ENCODE data around the gene ADAM11. TPM values are rescaled to one million over a fixed set of nuclear protein-coding genes. Genes with fewer than 3 reads are reported as not detected.

Gene ADAM11
- total and polyA plus RNA-seq, 11 donors = 1.8 to 24.6 (median 11.2) TPM

GRCh38 chr17:44780161-44780560, 21.4 kb downstream of the ADAM11 start:
- Histone ChIP-seq H3K4me3 (no peak overlapping the region), H3K27ac (peak overlapping the region in 9 of 12 donors; percentile 16 to 84 (median 76)), H3K36me3 (no peaks in the 10 kb centered on the region), H3K27me3 (no peaks in the 10 kb centered on the region), H3K9me3 (no peaks in the 10 kb centered on the region), H3K4me1 (peaks cover 4 to 59% (median 39%) of the 10 kb centered on the region in 12 donors)
- TF ChIP-seq, protein P1, sequence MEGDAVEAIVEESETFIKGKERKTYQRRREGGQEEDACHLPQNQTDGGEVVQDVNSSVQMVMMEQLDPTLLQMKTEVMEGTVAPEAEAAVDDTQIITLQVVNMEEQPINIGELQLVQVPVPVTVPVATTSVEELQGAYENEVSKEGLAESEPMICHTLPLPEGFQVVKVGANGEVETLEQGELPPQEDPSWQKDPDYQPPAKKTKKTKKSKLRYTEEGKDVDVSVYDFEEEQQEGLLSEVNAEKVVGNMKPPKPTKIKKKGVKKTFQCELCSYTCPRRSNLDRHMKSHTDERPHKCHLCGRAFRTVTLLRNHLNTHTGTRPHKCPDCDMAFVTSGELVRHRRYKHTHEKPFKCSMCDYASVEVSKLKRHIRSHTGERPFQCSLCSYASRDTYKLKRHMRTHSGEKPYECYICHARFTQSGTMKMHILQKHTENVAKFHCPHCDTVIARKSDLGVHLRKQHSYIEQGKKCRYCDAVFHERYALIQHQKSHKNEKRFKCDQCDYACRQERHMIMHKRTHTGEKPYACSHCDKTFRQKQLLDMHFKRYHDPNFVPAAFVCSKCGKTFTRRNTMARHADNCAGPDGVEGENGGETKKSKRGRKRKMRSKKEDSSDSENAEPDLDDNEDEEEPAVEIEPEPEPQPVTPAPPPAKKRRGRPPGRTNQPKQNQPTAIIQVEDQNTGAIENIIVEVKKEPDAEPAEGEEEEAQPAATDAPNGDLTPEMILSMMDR (IDR thresholded peaks at IDR 0.05) = no peak
- no peak for TF ChIP-seq POLR2A (IDR thresholded peaks at IDR 0.05)
- DNase-seq (no peak), ATAC-seq (no peak)
- 88 to 94% (median 91%) methylated on average over 12 of the region's 12 CpGs for WGBS, 4 donors
- intact Hi-C loops (cut with DNase I) = loop anchor here in 6 of 10 donors (2.0 to 5.0 kb wide), 3 partner anchors 47 to 51 kb away; partner anchors contain the start of gene GJC1 (in 2 of the 6)

DNA sequence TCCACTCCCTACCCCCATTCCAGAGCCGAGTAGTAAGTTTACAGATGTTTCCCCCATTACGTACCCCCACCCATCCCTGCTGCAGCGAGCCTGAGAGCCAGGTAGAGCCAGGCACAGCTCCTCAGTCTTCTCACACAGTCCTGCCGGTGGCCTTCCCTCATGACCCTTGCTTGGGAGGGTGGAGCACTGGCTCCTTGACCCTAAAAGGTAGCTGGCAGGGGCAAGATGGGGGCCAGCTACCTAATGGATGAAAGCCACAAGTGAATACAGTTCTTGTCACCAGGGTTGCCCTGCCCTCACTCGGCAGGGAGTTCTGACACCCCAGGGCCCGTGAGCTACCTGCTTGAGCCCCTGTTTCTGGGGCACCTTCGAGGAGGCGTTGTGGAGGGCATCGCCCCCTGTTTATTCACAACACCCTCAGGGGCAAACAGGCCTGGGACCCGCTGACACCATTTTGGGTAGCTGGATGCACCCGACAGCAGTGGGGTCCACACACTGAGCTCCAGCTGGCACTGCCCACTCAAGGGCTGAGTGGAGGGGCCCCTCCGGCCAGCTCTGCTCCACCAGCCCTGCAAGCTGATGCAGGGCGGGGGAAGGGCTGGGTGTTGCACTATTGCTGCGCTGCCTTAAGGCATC, 22.2 kb downstream of the ADAM11 start:
- no peaks in the 10 kb centered on the region for H3K36me3 ChIP-seq
- intact Hi-C loops (cut with DNase I) = loop anchor here in 6 of 10 donors (2.0 to 5.0 kb wide), 3 partner anchors 46 to 50 kb away; partner anchors contain the start of gene GJC1 (in 2 of the 6)
- 85 to 91% (median 89%) methylated on average over 12 to 14 of the region's 14 CpGs for WGBS, 4 donors
- DNase-seq = peak in 1 of 5 donors; percentile 35
- no peaks in the 10 kb centered on the region for H3K27me3 ChIP-seq
- peaks cover 4 to 56% (median 36%) of the 10 kb centered on the region in 12 donors for H3K4me1 ChIP-seq
- ATAC-seq = no peak
- no peak for TF ChIP-seq POLR2A (IDR thresholded peaks at IDR 0.05)
- TF ChIP-seq, protein P1 (IDR thresholded peaks at IDR 0.05) = no peak
- no peak overlapping the region for H3K4me3 ChIP-seq
- H3K27ac ChIP-seq = peak overlapping the region in 10 of 12 donors; percentile 63 to 93 (median 82)
- H3K9me3 ChIP-seq = no peaks in the 10 kb centered on the region

DNA sequence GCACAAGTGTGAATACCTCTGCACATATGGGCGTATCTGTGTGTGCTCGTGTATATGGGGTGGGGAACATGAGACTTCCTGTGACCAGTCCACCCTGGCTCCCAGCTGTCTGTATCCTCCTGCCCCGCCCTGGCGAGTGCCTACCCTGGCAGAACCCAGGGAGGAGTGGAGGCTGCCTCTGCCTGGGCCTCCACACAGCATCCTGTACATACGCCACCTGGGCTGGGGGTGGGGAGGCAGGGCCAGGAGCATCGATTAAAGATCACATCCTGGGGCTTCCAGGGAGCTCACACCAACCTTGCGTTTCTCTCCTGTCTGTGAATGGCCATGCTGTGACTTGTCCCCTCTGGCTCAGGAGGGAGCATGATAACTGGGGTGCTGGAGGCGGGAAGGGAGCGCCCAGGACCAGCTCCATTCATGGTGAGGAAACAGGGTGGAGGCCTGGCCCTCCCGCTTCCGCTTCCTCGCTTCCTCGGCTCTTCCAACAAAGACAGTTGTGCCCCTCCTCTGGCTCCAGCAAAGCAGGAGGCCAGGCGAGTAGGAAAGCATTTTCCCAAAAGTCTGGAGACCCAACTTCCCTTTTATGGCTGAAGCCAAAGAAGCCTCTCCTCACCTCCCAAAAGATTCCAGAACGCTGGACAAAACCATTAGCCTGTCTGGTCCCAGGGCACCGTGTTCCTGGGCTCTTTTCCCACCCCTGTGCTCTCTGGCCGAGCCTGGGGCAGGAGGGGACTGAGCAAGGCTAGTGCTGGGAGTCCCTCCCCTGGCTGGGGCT, 22.9 kb downstream of the ADAM11 start:
- no peaks in the 10 kb centered on the region for H3K27me3 ChIP-seq
- peaks cover 4 to 59% (median 39%) of the 10 kb centered on the region in 12 donors for H3K4me1 ChIP-seq
- intact Hi-C loops (cut with DNase I) = loop anchor here in 7 of 10 donors (2.0 to 5.0 kb wide), 3 partner anchors 46 to 49 kb away; partner anchors contain the start of gene GJC1 (in 3 of the 7)
- H3K36me3 ChIP-seq = no peaks in the 10 kb centered on the region
- TF ChIP-seq, protein P1 (IDR thresholded peaks at IDR 0.05) = no peak
- TF ChIP-seq POLR2A (IDR thresholded peaks at IDR 0.05) = peak in 1 of 2 donors; percentile 14
- ATAC-seq (peak; percentile 4 to 53 (median 36)), DNase-seq (peak; percentile 59 to 83 (median 73))
- H3K9me3 ChIP-seq = no peaks in the 10 kb centered on the region
- H3K4me3 ChIP-seq = peak overlapping the region in 5 of 12 donors; percentile 5 to 25 (median 13)
- peak overlapping the region; percentile 51 to 93 (median 80) for H3K27ac ChIP-seq
- 38 to 59% (median 46%) methylated on average over 16 to 17 of the region's 17 CpGs for WGBS, 4 donors

Data from heart left ventricle (tissue), 16 donors.